ENCODE data around the gene ANKRD40CL. TPM values are rescaled to one million over a fixed set of nuclear protein-coding genes. Genes with fewer than 3 reads are reported as not detected.

The ANKRD40CL gene
- total RNA-seq, 2 experiments from 2014 or later = not detected

DNA sequence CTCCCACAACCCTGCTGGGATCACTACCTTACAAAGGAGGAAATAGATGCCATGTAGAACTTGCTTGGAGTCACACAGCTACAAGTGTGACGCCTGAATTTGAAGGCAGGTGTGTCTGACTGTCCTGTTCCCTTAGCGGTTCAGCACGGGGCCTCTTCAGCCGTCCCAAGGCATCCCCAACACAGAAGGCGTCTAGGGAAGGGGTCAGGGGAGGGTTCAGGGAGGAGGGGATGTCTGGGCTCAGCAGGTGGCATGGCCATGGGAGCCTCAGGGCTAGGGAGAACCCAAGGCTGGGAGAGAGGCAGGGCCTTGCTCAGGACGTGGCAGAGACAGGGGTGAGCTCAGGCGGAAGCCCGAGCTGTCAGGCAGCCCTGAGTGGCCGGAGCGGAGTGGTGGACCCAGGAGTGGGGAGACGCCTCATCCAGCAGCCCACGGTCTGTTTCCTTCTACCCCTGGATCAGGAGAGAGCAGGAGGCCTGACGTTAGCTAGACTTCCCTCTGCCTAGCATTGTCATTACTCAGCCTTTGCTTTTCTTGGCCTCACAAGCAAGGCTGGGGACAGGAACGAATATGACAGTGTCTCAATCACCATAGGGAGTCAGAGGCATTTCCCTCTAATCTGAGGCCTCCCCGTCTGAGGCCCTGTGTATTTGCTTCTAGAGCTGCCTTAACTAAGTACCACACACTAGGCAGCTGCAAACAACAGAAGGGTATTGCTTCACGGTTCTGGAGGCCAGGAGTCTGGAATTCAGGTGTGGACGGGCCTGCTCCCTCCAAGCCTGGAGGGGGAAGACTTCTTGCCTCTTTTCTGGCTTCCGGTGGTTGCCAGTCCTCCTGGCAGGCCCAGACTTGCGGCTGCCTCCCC is 31.3 kb upstream of the ANKRD40CL start:
- no TSS peak for BruUV-seq (replicated peaks)
- CTCF ChIA-PET (ENCODE audit: unreplicated experiment) = no interaction called here
- Histone ChIP-seq H3K9me3 (ENCODE audit: low read length) (no peaks in the 10 kb centered on the region), H4K20me1 (ENCODE audit: insufficient read depth, low read length) (no peaks in the 10 kb centered on the region), H3K36me3 (ENCODE audit: insufficient read depth, low read length) (no peaks in the 10 kb centered on the region), H3K4me2 (ENCODE audit: low read length) (no peak overlapping the region), H2AFZ (ENCODE audit: low read length) (no peak overlapping the region), H3K79me2 (ENCODE audit: insufficient read depth, low read depth, low read length) (no peaks in the 10 kb centered on the region), H3K9me2 (ENCODE audit: insufficient read depth, low read length) (no peaks in the 10 kb centered on the region), H3K4me1 (ENCODE audit: insufficient read depth, low read length, poor library complexity, severe bottlenecking) (no peaks in the 10 kb centered on the region), H3K4me3 (ENCODE audit: low read depth, low read length, poor library complexity, severe bottlenecking) (no peak overlapping the region), H3K27ac (ENCODE audit: low read depth, low read length, poor library complexity, severe bottlenecking) (no peak overlapping the region)
- intact Hi-C loops (cut with micrococcal nuclease; ENCODE audit: unreplicated experiment) = no loop called here
- no peak for TF ChIP-seq EZH2phosphoT487 (IDR thresholded peaks at IDR 0.05; ENCODE audit: borderline replicate concordance, low read depth, low read length)
- TF ChIP-seq, protein P1, sequence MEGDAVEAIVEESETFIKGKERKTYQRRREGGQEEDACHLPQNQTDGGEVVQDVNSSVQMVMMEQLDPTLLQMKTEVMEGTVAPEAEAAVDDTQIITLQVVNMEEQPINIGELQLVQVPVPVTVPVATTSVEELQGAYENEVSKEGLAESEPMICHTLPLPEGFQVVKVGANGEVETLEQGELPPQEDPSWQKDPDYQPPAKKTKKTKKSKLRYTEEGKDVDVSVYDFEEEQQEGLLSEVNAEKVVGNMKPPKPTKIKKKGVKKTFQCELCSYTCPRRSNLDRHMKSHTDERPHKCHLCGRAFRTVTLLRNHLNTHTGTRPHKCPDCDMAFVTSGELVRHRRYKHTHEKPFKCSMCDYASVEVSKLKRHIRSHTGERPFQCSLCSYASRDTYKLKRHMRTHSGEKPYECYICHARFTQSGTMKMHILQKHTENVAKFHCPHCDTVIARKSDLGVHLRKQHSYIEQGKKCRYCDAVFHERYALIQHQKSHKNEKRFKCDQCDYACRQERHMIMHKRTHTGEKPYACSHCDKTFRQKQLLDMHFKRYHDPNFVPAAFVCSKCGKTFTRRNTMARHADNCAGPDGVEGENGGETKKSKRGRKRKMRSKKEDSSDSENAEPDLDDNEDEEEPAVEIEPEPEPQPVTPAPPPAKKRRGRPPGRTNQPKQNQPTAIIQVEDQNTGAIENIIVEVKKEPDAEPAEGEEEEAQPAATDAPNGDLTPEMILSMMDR (conservative IDR thresholded peaks at IDR 0.05; ENCODE audit: low read length) = no peak
- POLR2A ChIA-PET = interaction anchor here (0.6 kb wide), 1 partner anchor 176 kb away, joined by 7 read pairs; no protein-coding TSS in a partner anchor
- DNase-seq (ENCODE audit: low spot score) = no peak

DNA sequence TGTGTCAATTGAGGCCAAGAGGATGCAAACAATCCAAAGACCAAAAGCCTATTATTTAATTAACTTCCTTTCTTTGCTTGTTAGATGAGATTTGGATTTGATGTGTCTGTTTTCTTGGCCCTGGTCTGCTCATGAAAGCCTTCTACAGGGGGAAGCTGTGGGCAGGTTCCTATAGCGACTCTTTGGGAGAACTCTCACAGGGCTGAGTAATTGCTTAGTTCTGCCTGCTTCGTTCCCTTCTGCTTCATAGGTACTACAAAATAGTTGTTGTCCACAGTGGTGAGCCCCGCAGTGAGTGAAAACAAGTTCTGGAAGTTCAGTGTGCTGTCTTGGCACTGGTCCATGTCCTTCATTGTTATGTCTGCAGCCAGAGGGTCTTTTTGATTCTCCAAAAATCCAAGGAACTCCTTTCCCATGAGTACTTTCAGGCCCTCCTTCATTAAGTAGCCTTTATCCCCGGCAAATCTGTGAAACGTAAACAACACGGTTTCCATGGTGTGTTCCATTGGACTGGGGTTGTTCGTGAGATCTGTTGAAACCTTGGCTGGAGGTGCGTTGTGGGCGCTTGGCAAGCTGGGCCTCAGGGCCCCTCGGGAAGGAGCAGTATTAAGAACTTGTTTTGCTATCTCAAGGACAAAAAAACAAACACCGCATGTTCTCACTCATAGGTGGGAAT is 30.0 kb upstream of the ANKRD40CL start:
- no peaks in the 10 kb centered on the region for H4K20me1 ChIP-seq (ENCODE audit: insufficient read depth, low read length)
- ChIA-PET CTCF (ENCODE audit: unreplicated experiment) (no interaction called here), POLR2A (no interaction called here)
- H3K4me2 ChIP-seq (ENCODE audit: low read length) = no peak overlapping the region
- BruUV-seq (replicated peaks) = no TSS peak
- DNase-seq (ENCODE audit: low spot score) = no peak
- no peaks in the 10 kb centered on the region for H3K4me1 ChIP-seq (ENCODE audit: insufficient read depth, low read length, poor library complexity, severe bottlenecking)
- H3K9me2 ChIP-seq (ENCODE audit: insufficient read depth, low read length) = no peaks in the 10 kb centered on the region
- TF ChIP-seq, protein P1 (conservative IDR thresholded peaks at IDR 0.05; ENCODE audit: low read length) = no peak
- no peak for TF ChIP-seq EZH2phosphoT487 (IDR thresholded peaks at IDR 0.05; ENCODE audit: borderline replicate concordance, low read depth, low read length)
- intact Hi-C loops (cut with micrococcal nuclease; ENCODE audit: unreplicated experiment) = no loop called here
- no peaks in the 10 kb centered on the region for H3K9me3 ChIP-seq (ENCODE audit: low read length)
- H2AFZ ChIP-seq (ENCODE audit: low read length) = no peak overlapping the region
- H3K79me2 ChIP-seq (ENCODE audit: insufficient read depth, low read depth, low read length) = no peaks in the 10 kb centered on the region
- no peak overlapping the region for H3K27ac ChIP-seq (ENCODE audit: low read depth, low read length, poor library complexity, severe bottlenecking)
- H3K36me3 ChIP-seq (ENCODE audit: insufficient read depth, low read length) = no peaks in the 10 kb centered on the region
- H3K4me3 ChIP-seq (ENCODE audit: low read depth, low read length, poor library complexity, severe bottlenecking) = no peak overlapping the region

DNA sequence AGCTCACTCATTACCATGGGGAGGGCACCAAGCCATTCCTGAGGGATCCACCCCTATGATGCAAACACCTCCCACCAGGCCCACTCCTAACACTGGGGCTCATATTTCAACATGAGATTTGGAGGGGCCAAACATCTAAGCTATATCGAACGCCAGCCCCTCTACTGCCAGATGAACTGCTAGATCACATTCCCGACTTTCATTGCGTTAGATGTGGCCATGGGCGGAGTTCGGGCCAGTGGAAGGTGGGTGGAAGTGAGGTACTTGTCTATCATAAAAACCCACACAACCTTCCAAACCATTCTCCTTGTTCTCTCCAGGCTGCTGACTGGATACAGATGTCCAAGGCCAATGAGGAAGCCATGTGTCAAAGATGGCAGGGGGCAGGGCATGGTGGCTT is 27.0 kb upstream of the ANKRD40CL start:
- CTCF ChIA-PET (ENCODE audit: unreplicated experiment) = no interaction called here
- TF ChIP-seq EZH2phosphoT487 (IDR thresholded peaks at IDR 0.05; ENCODE audit: borderline replicate concordance, low read depth, low read length) = no peak
- TF ChIP-seq, protein P1 (conservative IDR thresholded peaks at IDR 0.05; ENCODE audit: low read length) = no peak
- H3K79me2 ChIP-seq (ENCODE audit: insufficient read depth, low read depth, low read length) = no peaks in the 10 kb centered on the region
- H3K4me1 ChIP-seq (ENCODE audit: insufficient read depth, low read length, poor library complexity, severe bottlenecking) = no peaks in the 10 kb centered on the region
- H3K4me3 ChIP-seq (ENCODE audit: low read depth, low read length, poor library complexity, severe bottlenecking) = no peak overlapping the region
- DNase-seq (ENCODE audit: low spot score) = no peak
- no peaks in the 10 kb centered on the region for H3K9me2 ChIP-seq (ENCODE audit: insufficient read depth, low read length)
- no peaks in the 10 kb centered on the region for H3K36me3 ChIP-seq (ENCODE audit: insufficient read depth, low read length)
- H4K20me1 ChIP-seq (ENCODE audit: insufficient read depth, low read length) = no peaks in the 10 kb centered on the region
- no peaks in the 10 kb centered on the region for H3K9me3 ChIP-seq (ENCODE audit: low read length)
- intact Hi-C loops (cut with micrococcal nuclease; ENCODE audit: unreplicated experiment) = no loop called here
- no peak overlapping the region for H3K27ac ChIP-seq (ENCODE audit: low read depth, low read length, poor library complexity, severe bottlenecking)
- BruUV-seq (replicated peaks) = no TSS peak
- POLR2A ChIA-PET = interaction anchor here (1.1 kb wide), 1 partner anchor 171 kb away, joined by 3 read pairs; no protein-coding TSS in a partner anchor
- no peak overlapping the region for H3K4me2 ChIP-seq (ENCODE audit: low read length)
- no peak overlapping the region for H2AFZ ChIP-seq (ENCODE audit: low read length)

All from OCI-LY7 (cell line).